HEK293T (cell line): ENCODE data around the gene MYO7B.

Source experiments
- CTCF ChIA-PET: fragments of 350-600 bp; formaldehyde crosslinking; extraction: SDS; loops from one replicate; lab custom pipeline; 2021; ENCODE audit warnings: antibody characterized with exemption, inconsistent platforms; lab: Yijun Ruan, JAX
- POLR2A ChIA-PET: fragments of 350-600 bp; formaldehyde crosslinking; extraction: SDS; loops from one replicate; lab custom pipeline; 2020; ENCODE audit warnings: antibody characterized with exemption, inconsistent platforms; lab: Yijun Ruan, JAX
- DNase-seq: peaks from one replicate; pipeline ENCODE4 v3.0.0; 2012; ENCODE audit warnings: mixed read lengths; ENCODE audit errors: extremely low spot score
- ARNT ChIP-seq: fragments of 450-650 bp; IDR thresholded peaks from 2 replicates; pipeline ENCODE4 v1.6.1; 2017; ENCODE audit warnings: mild to moderate bottlenecking
- BHLHE40 ChIP-seq: fragments of 450-650 bp; IDR thresholded peaks from 2 replicates; pipeline ENCODE4 v1.6.1; 2016; ENCODE audit warnings: mild to moderate bottlenecking, moderate library complexity, borderline replicate concordance
- CTBP1 ChIP-seq: fragments of 450-650 bp; IDR thresholded peaks from 2 replicates; pipeline ENCODE4 v1.6.1; 2016; ENCODE audit warnings: borderline replicate concordance
- ELF4 ChIP-seq: fragments of 450-650 bp; IDR thresholded peaks from 2 replicates; pipeline ENCODE4 v1.6.1; 2017; ENCODE audit warnings: antibody characterized with exemption
- FOXA1 ChIP-seq: fragments of 450-650 bp; IDR thresholded peaks from 2 replicates; pipeline ENCODE4 v1.6.1; 2016; ENCODE audit warnings: mild to moderate bottlenecking
- FOXK2 ChIP-seq: fragments of 450-650 bp; IDR thresholded peaks from 2 replicates; pipeline ENCODE4 v1.6.1; 2016; ENCODE audit warnings: mild to moderate bottlenecking
- FOXM1 ChIP-seq: fragments of 450-650 bp; IDR thresholded peaks from 2 replicates; pipeline ENCODE4 v1.6.1; 2017; ENCODE audit warnings: mild to moderate bottlenecking, borderline replicate concordance
- HDGF ChIP-seq: fragments of 450-650 bp; IDR thresholded peaks from 2 replicates; pipeline ENCODE4 v1.6.1; 2017; ENCODE audit warnings: antibody characterized with exemption, borderline replicate concordance
- L3MBTL2 ChIP-seq: fragments of 450-650 bp; conservative IDR thresholded peaks from 2 replicates; pipeline ENCODE4 v1.6.1; 2016; ENCODE audit warnings: mild to moderate bottlenecking
- LEF1 ChIP-seq: fragments of 450-650 bp; IDR thresholded peaks from 2 replicates; pipeline ENCODE4 v1.6.1; 2017; ENCODE audit warnings: mild to moderate bottlenecking, borderline replicate concordance
- NFRKB ChIP-seq: fragments of 450-650 bp; IDR thresholded peaks from 2 replicates; pipeline ENCODE4 v1.6.1; 2016; ENCODE audit warnings: mild to moderate bottlenecking, moderate library complexity
- PKNOX1 ChIP-seq: fragments of 450-650 bp; IDR thresholded peaks from 2 replicates; pipeline ENCODE4 v1.6.1; 2016
- SP1 ChIP-seq: fragments of 450-650 bp; IDR thresholded peaks from 2 replicates; pipeline ENCODE4 v1.6.1; 2017
- SUZ12 ChIP-seq: fragments of 450-650 bp; IDR thresholded peaks from 2 replicates; pipeline ENCODE4 v1.6.1; 2016; ENCODE audit warnings: mild to moderate bottlenecking
- TARDBP ChIP-seq: fragments of 450-650 bp; IDR thresholded peaks from 2 replicates; pipeline ENCODE4 v1.6.1; 2016
- ZNF384 ChIP-seq: fragments of 450-650 bp; IDR thresholded peaks from 2 replicates; pipeline ENCODE4 v1.6.1; 2016

Gene MYO7B

GRCh38 chr2:127663566-127664064, 128.1 kb downstream of the MYO7B start:
- CTCF ChIA-PET = no interaction called here

GRCh38 chr2:127664065-127664894, 128.8 kb downstream of the MYO7B start:
- DNase-seq = no peak
- POLR2A ChIA-PET = no interaction called here
- no peak for TF ChIP-seq SUZ12
- no peak for TF ChIP-seq BHLHE40
- no peak for TF ChIP-seq ZNF384
- no peak for TF ChIP-seq NFRKB
- TF ChIP-seq CTBP1 = no peak
- no peak for TF ChIP-seq LEF1
- no peak for TF ChIP-seq FOXK2
- TF ChIP-seq TARDBP = no peak
- TF ChIP-seq SP1 = no peak
- no peak for TF ChIP-seq ELF4
- TF ChIP-seq HDGF = no peak
- TF ChIP-seq ARNT = no peak
- no peak for TF ChIP-seq L3MBTL2
- TF ChIP-seq FOXA1 = no peak
- TF ChIP-seq FOXM1 = no peak
- TF ChIP-seq PKNOX1 = no peak
- CTCF ChIA-PET = no interaction called here

More at GRCh38 chr2:127663566-127664064, 128.1 kb downstream of the MYO7B start:
- TF ChIP-seq PKNOX1 = no peak
- no peak for TF ChIP-seq SUZ12
- TF ChIP-seq SP1 = no peak
- no peak for TF ChIP-seq CTBP1
- no peak for TF ChIP-seq NFRKB
- no peak for TF ChIP-seq HDGF
- TF ChIP-seq L3MBTL2 = no peak
- no peak for TF ChIP-seq FOXK2
- no peak for TF ChIP-seq LEF1
- TF ChIP-seq TARDBP = no peak
- TF ChIP-seq FOXM1 = no peak
- no peak for TF ChIP-seq FOXA1
- no peak for TF ChIP-seq ZNF384
- no peak for TF ChIP-seq ARNT
- no peak for TF ChIP-seq BHLHE40
- no peak for TF ChIP-seq ELF4
- no peak for DNase-seq
- POLR2A ChIA-PET = no interaction called here

GRCh38 chr2:127664895-127665225, 129.4 kb downstream of the MYO7B start:
- no peak for DNase-seq
- ChIA-PET POLR2A (no interaction called here), CTCF (no interaction called here)
- TF ChIP-seq ARNT (no peak), PKNOX1 (no peak), SP1 (no peak), FOXM1 (no peak), TARDBP (no peak)

- CTCF ChIA-PET = no interaction called here
- POLR2A ChIA-PET = no interaction called here
- TF ChIP-seq BHLHE40 (no peak), FOXA1 (no peak)
- no peak for DNase-seq
These were observed 129.9 kb downstream of the MYO7B start for GRCh38 chr2:127665267-127665893.

- CTCF ChIA-PET = no interaction called here
- DNase-seq = no peak
- TF ChIP-seq FOXA1 = no peak
- TF ChIP-seq L3MBTL2 = no peak
- POLR2A ChIA-PET = no interaction called here
These were observed 133.6 kb downstream of the MYO7B start for GRCh38 chr2:127669056-127669455.

- POLR2A ChIA-PET = interaction anchor here (1.1 kb wide), 1 partner anchor 144 kb away, joined by 3 read pairs; no protein-coding TSS in a partner anchor
- no peak for DNase-seq
- TF ChIP-seq SUZ12 (no peak), LEF1 (no peak), ZNF384 (no peak), FOXA1 (no peak), FOXK2 (no peak), PKNOX1 (no peak), BHLHE40 (no peak), SP1 (no peak), CTBP1 (no peak), TARDBP (no peak), L3MBTL2 (no peak), ARNT (no peak), HDGF (no peak), FOXM1 (no peak), ELF4 (no peak)
- CTCF ChIA-PET = no interaction called here
These were observed 134.8 kb downstream of the MYO7B start for GRCh38 chr2:127670055-127670956.
